Hepatocyte (in vitro differentiated cells): ENCODE results near the gene HS6ST1.

ENCODE experiments used
- EZH2 ChIP-seq: fragments of 200-600 bp; sonication (generic); IDR thresholded peaks from 2 replicates; pipeline ENCODE4 v1.6.1; 2016; ENCODE audit warnings: antibody characterized with exemption, mild to moderate bottlenecking, borderline replicate concordance
- EZH2phosphoT487 ChIP-seq: fragments of 200-600 bp; sonication (generic); IDR thresholded peaks from one replicate; pipeline ENCODE4 v1.6.1; 2018; ENCODE audit warnings: antibody characterized with exemption, mild to moderate bottlenecking, low read depth, moderate library complexity; ENCODE audit not compliant: unreplicated experiment, severe bottlenecking
- TF ChIP-seq, protein P1 (sequence below): fragments of 200-600 bp; sonication (generic); IDR thresholded peaks from 2 replicates; pipeline ENCODE4 v1.5.1; 2016; ENCODE audit warnings: antibody characterized with exemption, mild to moderate bottlenecking; ENCODE audit not compliant: poor library complexity

DNA sequence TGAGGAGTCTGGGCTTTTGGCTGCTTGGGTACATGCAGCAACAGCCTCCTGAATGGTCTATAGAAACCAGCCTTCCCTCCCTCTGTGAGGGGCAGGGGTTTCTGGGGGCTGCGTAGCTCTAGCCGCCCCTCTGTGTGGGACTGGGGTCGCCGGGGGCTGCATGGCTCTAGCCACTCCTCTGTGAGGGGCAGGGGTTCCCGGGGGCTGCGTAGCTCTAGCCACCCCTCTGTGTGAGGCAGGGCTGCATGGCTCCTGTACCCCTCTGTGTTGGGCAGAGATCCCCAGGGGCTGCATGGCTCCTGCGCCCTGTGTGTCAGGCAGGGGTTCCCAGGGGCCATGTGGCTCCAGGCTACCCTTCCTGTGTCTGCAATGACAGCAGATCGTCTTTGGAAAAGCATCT is 17.6 kb downstream of the HS6ST1 start:
- TF ChIP-seq, protein P1, sequence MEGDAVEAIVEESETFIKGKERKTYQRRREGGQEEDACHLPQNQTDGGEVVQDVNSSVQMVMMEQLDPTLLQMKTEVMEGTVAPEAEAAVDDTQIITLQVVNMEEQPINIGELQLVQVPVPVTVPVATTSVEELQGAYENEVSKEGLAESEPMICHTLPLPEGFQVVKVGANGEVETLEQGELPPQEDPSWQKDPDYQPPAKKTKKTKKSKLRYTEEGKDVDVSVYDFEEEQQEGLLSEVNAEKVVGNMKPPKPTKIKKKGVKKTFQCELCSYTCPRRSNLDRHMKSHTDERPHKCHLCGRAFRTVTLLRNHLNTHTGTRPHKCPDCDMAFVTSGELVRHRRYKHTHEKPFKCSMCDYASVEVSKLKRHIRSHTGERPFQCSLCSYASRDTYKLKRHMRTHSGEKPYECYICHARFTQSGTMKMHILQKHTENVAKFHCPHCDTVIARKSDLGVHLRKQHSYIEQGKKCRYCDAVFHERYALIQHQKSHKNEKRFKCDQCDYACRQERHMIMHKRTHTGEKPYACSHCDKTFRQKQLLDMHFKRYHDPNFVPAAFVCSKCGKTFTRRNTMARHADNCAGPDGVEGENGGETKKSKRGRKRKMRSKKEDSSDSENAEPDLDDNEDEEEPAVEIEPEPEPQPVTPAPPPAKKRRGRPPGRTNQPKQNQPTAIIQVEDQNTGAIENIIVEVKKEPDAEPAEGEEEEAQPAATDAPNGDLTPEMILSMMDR = no peak
- TF ChIP-seq EZH2 (no peak), EZH2phosphoT487 (no peak)
